ENCODE data around the gene RNF126.

The RNF126 gene

GRCh38 chr19:658059-658839 is 4.8 kb downstream of the RNF126 start:
- no peak overlapping the region for H3K9ac ChIP-seq (ENCODE audit: low read length)
- H3K27me3 ChIP-seq (ENCODE audit: control insufficient read depth, insufficient read depth, low read length) = no peaks in the 10 kb centered on the region

GRCh38 chr19:657611-658010 is 5.4 kb downstream of the RNF126 start:
- H3K4me1 ChIP-seq (ENCODE audit: control insufficient read depth, low read depth, low read length) = no peaks in the 10 kb centered on the region
- no peak overlapping the region for H3K9ac ChIP-seq (ENCODE audit: low read length)
- H3K36me3 ChIP-seq (ENCODE audit: control insufficient read depth, low read depth, low read length) = no peaks in the 10 kb centered on the region

More at GRCh38 chr19:658059-658839, 4.8 kb downstream of the RNF126 start:
- Histone ChIP-seq H3K36me3 (ENCODE audit: control insufficient read depth, low read depth, low read length) (no peaks in the 10 kb centered on the region), H3K9me3 (ENCODE audit: control insufficient read depth, low read depth, low read length) (no peaks in the 10 kb centered on the region), H3K27ac (ENCODE audit: low read length) (no peak overlapping the region), H3K4me1 (ENCODE audit: control insufficient read depth, low read depth, low read length) (no peaks in the 10 kb centered on the region), H3K4me3 (ENCODE audit: low read length) (no peak overlapping the region)

DNA sequence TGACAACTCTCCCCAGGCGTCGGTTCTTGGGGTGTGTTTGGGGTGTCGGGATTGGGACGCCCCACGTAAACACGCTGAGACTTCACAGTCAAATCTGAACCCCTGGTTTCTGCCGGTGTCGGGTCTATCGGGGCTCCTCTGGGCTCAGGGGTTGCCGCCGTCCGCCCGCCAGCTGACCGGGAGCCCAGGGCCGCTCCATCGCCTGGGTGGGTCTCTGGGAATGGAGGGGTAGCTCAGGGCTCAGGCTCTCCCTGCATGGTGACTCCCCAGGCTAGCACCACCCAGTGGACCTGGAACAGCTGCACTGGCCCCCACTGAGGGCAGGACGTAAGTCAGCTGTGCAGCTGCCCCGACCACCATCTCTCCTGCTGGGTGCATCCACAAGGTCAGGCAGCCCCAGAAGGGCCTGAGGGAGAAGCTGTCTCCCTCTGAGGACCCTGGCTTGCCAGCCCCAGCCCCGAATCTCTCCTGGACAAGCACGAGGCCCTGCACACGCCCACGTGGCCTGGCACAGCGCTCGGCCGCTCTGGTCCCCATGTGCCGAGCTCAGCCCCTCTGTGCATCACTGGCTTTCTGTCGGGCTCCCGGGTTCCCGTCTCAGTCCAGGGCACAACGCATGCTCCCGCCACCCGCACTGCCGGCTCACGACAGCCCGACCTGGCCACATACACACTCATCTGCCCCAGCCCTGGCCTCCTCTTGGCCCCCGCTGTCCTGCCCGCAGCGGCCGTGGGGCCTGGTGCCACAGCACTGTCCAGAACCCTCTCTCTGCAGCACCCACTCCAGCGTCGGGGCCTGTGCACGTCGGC is 6.1 kb downstream of the RNF126 start:
- Histone ChIP-seq H3K4me3 (ENCODE audit: low read length) (no peak overlapping the region), H3K9ac (ENCODE audit: low read length) (no peak overlapping the region), H3K9me3 (ENCODE audit: control insufficient read depth, low read depth, low read length) (no peaks in the 10 kb centered on the region), H3K4me1 (ENCODE audit: control insufficient read depth, low read depth, low read length) (no peaks in the 10 kb centered on the region), H3K27ac (ENCODE audit: low read length) (no peak overlapping the region), H3K36me3 (ENCODE audit: control insufficient read depth, low read depth, low read length) (no peaks in the 10 kb centered on the region), H3K27me3 (ENCODE audit: control insufficient read depth, insufficient read depth, low read length) (no peaks in the 10 kb centered on the region)

More at GRCh38 chr19:657611-658010, 5.4 kb downstream of the RNF126 start:
- no peak overlapping the region for H3K4me3 ChIP-seq (ENCODE audit: low read length)
- no peaks in the 10 kb centered on the region for H3K9me3 ChIP-seq (ENCODE audit: control insufficient read depth, low read depth, low read length)
- H3K27me3 ChIP-seq (ENCODE audit: control insufficient read depth, insufficient read depth, low read length) = no peaks in the 10 kb centered on the region
- H3K27ac ChIP-seq (ENCODE audit: low read length) = no peak overlapping the region

- H3K27ac ChIP-seq (ENCODE audit: low read length) = no peak overlapping the region
- H3K4me1 ChIP-seq (ENCODE audit: control insufficient read depth, low read depth, low read length) = no peaks in the 10 kb centered on the region
- no peaks in the 10 kb centered on the region for H3K27me3 ChIP-seq (ENCODE audit: control insufficient read depth, insufficient read depth, low read length)
- H3K9me3 ChIP-seq (ENCODE audit: control insufficient read depth, low read depth, low read length) = no peaks in the 10 kb centered on the region
- H3K4me3 ChIP-seq (ENCODE audit: low read length) = no peak overlapping the region
- H3K9ac ChIP-seq (ENCODE audit: low read length) = no peak overlapping the region
- peaks cover 6% of the 10 kb centered on the region for H3K36me3 ChIP-seq (ENCODE audit: control insufficient read depth, low read depth, low read length)
Measured at GRCh38 chr19:655691-656090, 7.3 kb downstream of the RNF126 start.

DNA sequence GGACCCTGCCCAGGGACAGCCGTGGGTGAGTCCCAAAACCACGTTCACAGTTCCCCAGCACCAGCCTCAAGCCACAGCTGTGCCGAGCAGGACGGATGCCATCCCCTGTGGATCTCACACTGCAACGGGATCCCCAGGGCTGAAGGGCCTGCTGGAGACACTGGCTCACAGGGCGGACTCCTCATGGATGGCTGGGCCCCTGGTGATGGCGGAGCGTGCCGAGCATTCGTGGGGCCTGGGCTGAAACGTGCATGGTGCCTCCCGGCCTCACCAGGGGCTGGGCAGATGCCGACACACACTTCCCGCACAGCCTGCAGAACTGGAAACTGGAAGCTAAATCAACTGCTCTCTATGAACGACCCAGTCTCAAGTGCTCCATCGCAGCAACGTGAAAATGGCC is 9.6 kb downstream of the RNF126 start:
- Histone ChIP-seq H3K9ac (ENCODE audit: low read length) (no peak overlapping the region), H3K36me3 (ENCODE audit: control insufficient read depth, low read depth, low read length) (peaks cover 16% of the 10 kb centered on the region), H3K27me3 (ENCODE audit: control insufficient read depth, insufficient read depth, low read length) (no peaks in the 10 kb centered on the region), H3K9me3 (ENCODE audit: control insufficient read depth, low read depth, low read length) (no peaks in the 10 kb centered on the region), H3K4me1 (ENCODE audit: control insufficient read depth, low read depth, low read length) (no peaks in the 10 kb centered on the region), H3K27ac (ENCODE audit: low read length) (no peak overlapping the region), H3K4me3 (ENCODE audit: low read length) (no peak overlapping the region)

GRCh38 chr19:652467-653389 is 10.3 kb downstream of the RNF126 start:
- no peaks in the 10 kb centered on the region for H3K9me3 ChIP-seq (ENCODE audit: control insufficient read depth, low read depth, low read length)
- H3K27me3 ChIP-seq (ENCODE audit: control insufficient read depth, insufficient read depth, low read length) = no peaks in the 10 kb centered on the region
- no peak overlapping the region for H3K27ac ChIP-seq (ENCODE audit: low read length)
- no peak overlapping the region for H3K4me3 ChIP-seq (ENCODE audit: low read length)
- no peaks in the 10 kb centered on the region for H3K4me1 ChIP-seq (ENCODE audit: control insufficient read depth, low read depth, low read length)
- peaks cover 17% of the 10 kb centered on the region for H3K36me3 ChIP-seq (ENCODE audit: control insufficient read depth, low read depth, low read length)
- H3K9ac ChIP-seq (ENCODE audit: low read length) = no peak overlapping the region

DNA sequence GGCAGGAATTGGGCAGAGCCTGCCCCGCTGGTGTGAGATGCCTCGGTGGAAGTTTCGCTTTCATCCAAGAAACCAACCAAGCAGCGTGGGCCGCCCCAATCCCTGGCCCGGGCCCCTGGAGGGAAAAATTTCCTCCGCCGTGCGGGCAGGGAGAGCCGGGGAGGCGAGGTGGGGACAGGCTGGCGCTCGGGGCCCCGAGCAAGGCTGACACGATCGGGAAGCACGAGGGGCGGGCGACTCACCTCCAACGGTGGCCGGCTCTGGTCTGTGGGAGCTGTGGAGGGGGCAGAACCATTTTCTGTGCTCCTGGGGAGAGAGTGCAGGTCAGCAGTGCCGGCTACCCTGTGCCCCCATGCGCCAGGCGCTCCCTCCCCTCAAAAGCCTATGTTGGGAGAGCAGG is 11.0 kb downstream of the RNF126 start:
- H3K4me3 ChIP-seq (ENCODE audit: low read length) = no peak overlapping the region
- no peak overlapping the region for H3K9ac ChIP-seq (ENCODE audit: low read length)
- H3K27me3 ChIP-seq (ENCODE audit: control insufficient read depth, insufficient read depth, low read length) = no peaks in the 10 kb centered on the region
- peaks cover 20% of the 10 kb centered on the region for H3K36me3 ChIP-seq (ENCODE audit: control insufficient read depth, low read depth, low read length)
- no peaks in the 10 kb centered on the region for H3K9me3 ChIP-seq (ENCODE audit: control insufficient read depth, low read depth, low read length)
- H3K4me1 ChIP-seq (ENCODE audit: control insufficient read depth, low read depth, low read length) = no peaks in the 10 kb centered on the region
- H3K27ac ChIP-seq (ENCODE audit: low read length) = no peak overlapping the region

DNA sequence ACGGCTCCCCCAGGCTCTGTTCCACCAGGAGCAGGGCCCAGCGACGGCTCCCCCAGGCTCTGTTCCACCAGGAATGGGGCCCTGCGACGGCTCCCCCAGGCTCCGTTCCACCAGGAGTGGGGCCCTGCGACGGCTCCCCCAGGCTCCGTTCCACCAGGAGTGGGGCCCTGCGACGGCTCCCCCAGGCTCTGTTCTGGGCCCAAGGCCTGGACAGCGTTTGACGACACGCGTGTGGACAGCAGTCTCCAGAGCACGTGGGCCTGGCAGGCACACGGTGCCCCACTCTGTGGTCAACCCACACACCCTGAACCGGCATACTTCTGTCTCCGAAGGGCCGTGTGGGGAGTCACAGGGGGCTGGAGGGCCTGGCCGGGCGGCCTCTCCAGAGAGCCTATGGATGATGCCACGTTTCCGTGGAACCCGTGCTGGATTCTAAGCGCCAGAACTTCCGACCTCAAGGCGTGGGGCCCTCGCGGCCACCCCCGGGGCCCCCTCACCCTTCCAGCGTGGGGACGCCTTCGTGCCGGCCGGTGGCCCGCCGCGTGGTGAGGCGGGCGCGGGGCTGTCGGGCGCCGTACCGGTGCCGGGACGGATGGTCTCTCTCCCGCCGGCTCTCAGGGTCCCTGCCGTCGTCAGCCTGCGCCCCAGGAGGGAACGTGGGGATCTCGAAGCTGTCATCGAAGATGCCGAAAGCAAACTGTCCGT is 11.7 kb downstream of the RNF126 start:
- no peaks in the 10 kb centered on the region for H3K9me3 ChIP-seq (ENCODE audit: control insufficient read depth, low read depth, low read length)
- H3K9ac ChIP-seq (ENCODE audit: low read length) = no peak overlapping the region
- no peak overlapping the region for H3K27ac ChIP-seq (ENCODE audit: low read length)
- H3K36me3 ChIP-seq (ENCODE audit: control insufficient read depth, low read depth, low read length) = peaks cover 24% of the 10 kb centered on the region
- no peaks in the 10 kb centered on the region for H3K27me3 ChIP-seq (ENCODE audit: control insufficient read depth, insufficient read depth, low read length)
- no peak overlapping the region for H3K4me3 ChIP-seq (ENCODE audit: low read length)
- H3K4me1 ChIP-seq (ENCODE audit: control insufficient read depth, low read depth, low read length) = no peaks in the 10 kb centered on the region

GRCh38 chr19:650121-650520 is 12.9 kb downstream of the RNF126 start:
- Histone ChIP-seq H3K9me3 (ENCODE audit: control insufficient read depth, low read depth, low read length) (no peaks in the 10 kb centered on the region), H3K4me3 (ENCODE audit: low read length) (no peak overlapping the region), H3K27me3 (ENCODE audit: control insufficient read depth, insufficient read depth, low read length) (no peaks in the 10 kb centered on the region), H3K9ac (ENCODE audit: low read length) (no peak overlapping the region), H3K4me1 (ENCODE audit: control insufficient read depth, low read depth, low read length) (no peaks in the 10 kb centered on the region), H3K36me3 (ENCODE audit: control insufficient read depth, low read depth, low read length) (peaks cover 25% of the 10 kb centered on the region), H3K27ac (ENCODE audit: low read length) (no peak overlapping the region)

DNA sequence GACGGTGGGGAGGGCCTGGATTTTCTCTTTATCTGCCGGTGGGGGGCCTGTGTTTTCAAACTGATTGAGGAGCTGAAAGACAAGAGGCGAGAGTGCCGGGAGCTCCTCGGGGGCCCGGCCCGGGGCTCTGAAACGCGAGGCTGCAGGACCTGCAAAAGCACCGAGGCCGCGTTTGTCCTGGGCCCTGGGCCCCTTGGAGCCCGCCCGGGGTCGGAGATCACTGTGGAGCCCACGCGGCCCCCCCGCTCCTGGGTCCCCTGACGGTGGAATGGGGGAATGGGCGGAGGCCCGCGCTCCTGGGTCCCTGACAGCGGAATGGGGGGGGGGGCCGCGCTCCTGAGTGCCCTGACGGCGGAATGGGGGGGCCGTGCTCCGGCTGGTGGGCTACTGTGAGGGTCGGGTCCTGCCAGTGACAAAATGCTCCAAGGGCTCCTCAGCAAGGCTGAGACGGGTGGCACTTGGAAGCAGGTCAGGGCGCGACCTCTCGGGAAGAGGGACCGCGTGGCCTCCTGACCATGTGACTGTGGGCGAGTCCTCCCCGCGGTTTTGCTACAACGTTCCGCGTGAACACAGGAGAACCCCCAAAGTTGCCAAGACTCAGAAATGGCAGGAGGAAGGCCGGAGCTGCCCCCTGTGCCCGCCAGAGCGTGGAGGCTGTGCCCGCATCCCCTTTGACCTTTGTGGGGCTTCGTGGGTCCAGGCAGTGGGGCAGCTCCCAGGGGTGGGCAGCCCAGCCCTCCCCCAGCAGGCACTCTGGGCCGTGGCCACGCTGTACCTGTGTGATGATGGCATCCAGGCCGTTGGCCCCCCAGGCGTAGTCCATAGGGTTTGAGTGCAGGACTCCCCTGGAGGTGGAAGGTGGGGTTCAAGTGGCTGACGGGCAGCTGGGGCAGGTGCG is 13.9 kb downstream of the RNF126 start:
- Histone ChIP-seq H3K9me3 (ENCODE audit: control insufficient read depth, low read depth, low read length) (no peaks in the 10 kb centered on the region), H3K4me1 (ENCODE audit: control insufficient read depth, low read depth, low read length) (no peaks in the 10 kb centered on the region), H3K27me3 (ENCODE audit: control insufficient read depth, insufficient read depth, low read length) (no peaks in the 10 kb centered on the region), H3K9ac (ENCODE audit: low read length) (no peak overlapping the region), H3K36me3 (ENCODE audit: control insufficient read depth, low read depth, low read length) (peaks cover 27% of the 10 kb centered on the region), H3K27ac (ENCODE audit: low read length) (no peak overlapping the region), H3K4me3 (ENCODE audit: low read length) (no peak overlapping the region)
